Muscle of leg (tissue), 11 donors: ENCODE data around the gene RGS16. TPM values are rescaled to one million over a fixed set of nuclear protein-coding genes. Genes with fewer than 3 reads are reported as not detected.

Source experiments
- DNase-seq: peaks from one replicate; pipeline ENCODE4 v3.0.0; 2013
- H3K27ac ChIP-seq: one replicate; pipeline ENCODE4 v1.5.1; 2013; ENCODE audit warnings: mild to moderate bottlenecking, low read length, control low read depth
- H3K27me3 ChIP-seq: one replicate; pipeline ENCODE4 v1.6.1; 2013; ENCODE audit warnings: low read length; ENCODE audit not compliant: control insufficient read depth, insufficient read depth
- H3K36me3 ChIP-seq: one replicate; pipeline ENCODE4 v1.6.1; 2013; ENCODE audit warnings: low read length; ENCODE audit not compliant: control insufficient read depth, insufficient read depth
- H3K4me1 ChIP-seq: one replicate; pipeline ENCODE4 v1.6.1; 2013; ENCODE audit warnings: low read length; ENCODE audit not compliant: control insufficient read depth, insufficient read depth
- H3K4me3 ChIP-seq: one replicate; pipeline ENCODE4 v1.5.1; 2013; ENCODE audit warnings: low read length, control low read depth
- H3K9me3 ChIP-seq: replicated peaks from 2 replicates; pipeline ENCODE4 v1.6.1; 2013; ENCODE audit warnings: low read depth, low read length; ENCODE audit not compliant: control insufficient read depth
- WGBS: methylation state at CpG from one replicate; pipeline ENCODE4 v1.1.5; 2013; ENCODE audit warnings: missing lambda C conversion rate; ENCODE audit not compliant: insufficient coverage; 5-methylcytosine and 5-hydroxymethylcytosine counted together
- polyA plus RNA-seq, 8 donors: library from polyadenylated mRNA; unstranded; fragments of 120-200 nt; gene quantifications; one replicate each; pipeline versions ENCODE4 v1.2.1 to v1.2.3, GENCODE V29; 2013; ENCODE audit warnings: inconsistent platforms in 1 of 8, low replicate concordance in 1 of 8; ENCODE audit not compliant: insufficient read length in 8 of 8, insufficient read depth in 1 of 8
- total RNA-seq: library from RNA; stranded (reverse); fragments of 120-200 nt; gene quantifications from one replicate; pipeline ENCODE4 v1.2.4, GENCODE V29; 2013

Gene RGS16
- total and polyA plus RNA-seq, 9 donors, result 5.4 to 17.4 (median 9.2) TPM

DNA sequence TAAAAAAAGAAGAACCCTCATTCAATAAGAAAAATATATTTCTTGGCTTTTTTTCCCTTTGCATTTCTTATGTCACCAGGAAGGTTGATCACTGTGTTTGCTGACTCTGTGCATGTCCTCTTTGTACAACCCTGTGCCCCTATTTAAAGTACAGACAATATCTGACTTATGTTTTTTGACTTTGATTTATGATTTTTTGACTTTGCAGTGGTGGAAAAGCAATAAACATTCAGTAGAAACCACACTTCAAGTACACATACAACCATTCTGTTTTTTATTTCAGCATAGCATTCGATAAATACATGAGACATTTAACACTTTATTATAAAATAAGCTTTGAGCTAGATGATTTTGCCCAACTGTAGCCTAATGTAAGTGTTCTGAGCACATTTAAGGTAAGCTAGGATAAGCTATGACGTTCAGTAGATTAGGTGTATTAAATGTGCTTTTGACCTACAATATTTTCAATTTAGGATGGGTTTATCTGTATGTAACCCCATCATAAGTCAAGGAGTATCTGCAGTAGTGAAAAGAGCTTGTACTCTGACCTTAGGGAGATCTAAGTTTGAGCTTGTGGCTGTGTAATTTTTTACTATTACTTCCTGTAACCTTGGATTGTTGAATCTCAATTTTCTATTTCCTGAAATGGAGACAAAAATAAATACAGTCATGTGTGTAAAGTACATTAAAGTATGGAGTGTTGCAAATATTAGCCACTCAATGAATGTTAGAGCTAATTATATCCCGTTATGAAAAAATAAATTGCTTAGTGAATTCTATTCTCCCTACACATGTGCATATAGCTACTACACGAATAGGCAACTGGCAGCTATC is 16.3 kb downstream of the RGS16 start:
- WGBS, result 17% methylated on average over 1 of the region's 4 CpGs

GRCh38 chr1:182587093-182587492 is 17.1 kb downstream of the RGS16 start:
- H3K27ac ChIP-seq, result no peak overlapping the region
- H3K36me3 ChIP-seq, result no peaks in the 10 kb centered on the region
- peaks cover 3% of the 10 kb centered on the region for H3K9me3 ChIP-seq
- no peak overlapping the region for H3K4me3 ChIP-seq
- no CpG with 5 or more reads among the region's 1 CpG for WGBS
- DNase-seq, result no peak
- no peaks in the 10 kb centered on the region for H3K4me1 ChIP-seq
- no peaks in the 10 kb centered on the region for H3K27me3 ChIP-seq

More for the DNA sequence above, 16.3 kb downstream of the RGS16 start:
- peak overlapping the region; percentile 93 for H3K27ac ChIP-seq
- no peaks in the 10 kb centered on the region for H3K27me3 ChIP-seq
- no peaks in the 10 kb centered on the region for H3K4me1 ChIP-seq
- H3K36me3 ChIP-seq, result no peaks in the 10 kb centered on the region
- H3K9me3 ChIP-seq, result peaks cover 3% of the 10 kb centered on the region
- no peak for DNase-seq
- H3K4me3 ChIP-seq, result peak overlapping the region; percentile 64

DNA sequence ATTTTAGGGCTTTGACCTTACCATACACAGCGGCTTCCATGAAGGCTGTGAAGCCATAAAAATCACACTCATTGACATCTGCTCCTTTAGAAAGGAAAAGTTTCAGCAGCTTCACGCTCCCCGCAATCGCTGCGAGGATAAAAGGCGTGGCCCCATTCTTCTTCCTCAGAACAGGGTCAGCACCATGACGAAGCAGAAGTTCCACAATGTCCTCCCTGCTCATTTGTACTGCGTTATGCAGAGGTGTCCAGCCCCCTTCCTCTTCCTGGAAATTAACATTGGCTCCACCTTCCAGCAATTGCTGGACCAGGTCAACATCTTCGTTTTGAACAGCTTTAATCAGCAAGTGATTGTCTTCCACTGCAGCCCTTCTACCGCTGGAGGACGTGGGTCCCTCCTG is 17.8 kb downstream of the RGS16 start:
- H3K27me3 ChIP-seq, result no peaks in the 10 kb centered on the region
- 87% methylated on average over 11 of the region's 11 CpGs for WGBS

DNA sequence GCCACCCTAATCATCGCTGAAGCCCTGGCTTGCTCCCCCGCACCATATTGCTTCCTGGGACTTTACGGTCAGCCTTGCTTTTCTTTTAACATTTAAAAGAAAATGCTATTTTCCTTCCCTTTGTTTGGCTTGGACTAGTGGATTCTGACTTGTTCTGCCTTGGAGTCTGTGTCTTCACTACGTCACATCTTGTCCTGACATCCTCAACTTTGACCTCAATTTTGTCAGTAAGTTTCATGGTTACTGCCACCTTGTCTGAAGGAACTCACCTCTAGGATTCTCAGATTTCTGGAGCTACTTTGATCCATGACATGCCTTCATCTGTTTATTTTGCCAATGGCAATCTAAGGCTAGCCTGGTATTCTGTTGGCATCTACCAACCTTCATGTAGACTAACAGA is 19.4 kb downstream of the RGS16 start:
- Histone ChIP-seq H3K4me3 (no peak overlapping the region), H3K27ac (no peak overlapping the region), H3K36me3 (peaks cover 6% of the 10 kb centered on the region), H3K4me1 (no peaks in the 10 kb centered on the region), H3K9me3 (peaks cover 3% of the 10 kb centered on the region), H3K27me3 (no peaks in the 10 kb centered on the region)
- 86% methylated on average over 2 of the region's 4 CpGs for WGBS
- no peak for DNase-seq

More for the DNA sequence above, 17.8 kb downstream of the RGS16 start:
- H3K4me3 ChIP-seq, result no peak overlapping the region
- DNase-seq, result no peak
- peaks cover 3% of the 10 kb centered on the region for H3K9me3 ChIP-seq
- H3K4me1 ChIP-seq, result no peaks in the 10 kb centered on the region
- peaks cover 5% of the 10 kb centered on the region for H3K36me3 ChIP-seq
- no peak overlapping the region for H3K27ac ChIP-seq

GRCh38 chr1:182580736-182581135 is 23.5 kb downstream of the RGS16 start:
- Histone ChIP-seq H3K27ac (no peak overlapping the region), H3K4me3 (no peak overlapping the region), H3K27me3 (no peaks in the 10 kb centered on the region), H3K36me3 (peaks cover 11% of the 10 kb centered on the region), H3K9me3 (no peaks in the 10 kb centered on the region), H3K4me1 (no peaks in the 10 kb centered on the region)
- 43% methylated on average over 1 of the region's 2 CpGs for WGBS
- DNase-seq, result no peak

- DNase-seq, result no peak
- H3K36me3 ChIP-seq, result peaks cover 11% of the 10 kb centered on the region
- no peaks in the 10 kb centered on the region for H3K27me3 ChIP-seq
- H3K27ac ChIP-seq, result no peak overlapping the region
- H3K4me3 ChIP-seq, result no peak overlapping the region
- no peaks in the 10 kb centered on the region for H3K4me1 ChIP-seq
- H3K9me3 ChIP-seq, result no peaks in the 10 kb centered on the region
- WGBS, result 60% methylated on average over 1 of the region's 3 CpGs
Observed at GRCh38 chr1:182575540-182576149, 28.5 kb downstream of the RGS16 start.

DNA sequence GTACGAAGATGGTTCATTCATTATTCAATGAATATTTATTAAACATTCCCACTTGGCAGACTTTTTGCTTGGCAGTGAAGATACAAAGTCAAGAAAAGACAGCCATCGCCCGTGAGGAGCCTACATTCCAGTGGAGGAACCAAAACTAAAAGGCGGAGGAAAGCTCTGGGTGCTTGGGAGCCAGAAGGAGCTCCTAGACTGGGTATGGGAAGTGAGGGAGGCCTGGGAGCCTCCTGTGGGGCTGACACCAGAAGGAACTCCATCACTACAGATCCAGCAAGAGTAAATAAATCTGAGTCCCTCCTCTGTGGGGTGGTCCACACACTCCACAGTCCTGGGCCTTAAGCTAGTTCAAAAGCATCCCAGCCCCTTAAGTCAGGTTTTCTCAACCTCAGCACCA is 30.0 kb downstream of the RGS16 start:
- no peak for DNase-seq
- H3K9me3 ChIP-seq, result no peaks in the 10 kb centered on the region
- 87% methylated on average over 3 of the region's 4 CpGs for WGBS
- H3K36me3 ChIP-seq, result peaks cover 6% of the 10 kb centered on the region
- H3K4me1 ChIP-seq, result no peaks in the 10 kb centered on the region
- H3K27ac ChIP-seq, result no peak overlapping the region
- H3K4me3 ChIP-seq, result no peak overlapping the region
- H3K27me3 ChIP-seq, result no peaks in the 10 kb centered on the region

DNA sequence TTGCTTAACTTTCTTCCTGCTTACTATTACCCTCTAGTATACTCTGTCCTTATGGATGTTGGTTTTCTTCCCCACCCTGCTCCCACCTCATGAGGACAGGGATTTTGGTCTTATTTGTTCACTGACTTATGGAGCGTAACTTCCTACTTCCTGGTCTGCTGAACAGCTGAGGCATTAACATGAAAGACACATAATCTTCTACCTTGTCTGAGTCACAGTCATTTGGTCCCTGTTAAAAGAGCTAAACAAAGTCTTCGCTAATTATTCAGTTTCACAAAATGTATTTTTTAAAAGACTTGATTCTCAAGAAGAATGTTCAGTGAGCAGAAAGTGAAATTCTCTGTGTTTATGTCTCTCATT is 33.6 kb downstream of the RGS16 start:
- H3K4me3 ChIP-seq, result no peak overlapping the region
- H3K36me3 ChIP-seq, result peaks cover 5% of the 10 kb centered on the region
- WGBS, result no CpG with 5 or more reads among the region's 2 CpGs
- H3K9me3 ChIP-seq, result no peaks in the 10 kb centered on the region
- H3K27me3 ChIP-seq, result no peaks in the 10 kb centered on the region
- DNase-seq, result no peak
- no peaks in the 10 kb centered on the region for H3K4me1 ChIP-seq
- H3K27ac ChIP-seq, result no peak overlapping the region

GRCh38 chr1:182569939-182570610 is 34.1 kb downstream of the RGS16 start:
- Histone ChIP-seq H3K27ac (no peak overlapping the region), H3K27me3 (no peaks in the 10 kb centered on the region), H3K4me3 (no peak overlapping the region), H3K9me3 (no peaks in the 10 kb centered on the region), H3K36me3 (peaks cover 2% of the 10 kb centered on the region), H3K4me1 (no peaks in the 10 kb centered on the region)
- WGBS, result 86% methylated on average over 6 of the region's 6 CpGs
- DNase-seq, result no peak

GRCh38 chr1:182568647-182569284 is 35.4 kb downstream of the RGS16 start:
- 38% methylated on average over 1 of the region's 3 CpGs for whole genome bisulfite sequencing
- H3K4me1 ChIP-seq, result no peaks in the 10 kb centered on the region
- no peak overlapping the region for H3K4me3 ChIP-seq
- no peaks in the 10 kb centered on the region for H3K9me3 ChIP-seq
- no peaks in the 10 kb centered on the region for H3K36me3 ChIP-seq
- no peak for DNase-seq
- no peaks in the 10 kb centered on the region for H3K27me3 ChIP-seq
- no peak overlapping the region for H3K27ac ChIP-seq
